K562 (cell line): ENCODE data around the gene RBMS1. TPM values are rescaled to one million over a fixed set of nuclear protein-coding genes. Genes with fewer than 3 reads are reported as not detected.

ENCODE experiments used
- ATAC-seq: fragments of 200-7000 bp; cut with Tn5 transposase; 3 replicates; pipeline ENCODE4 v1.9.1; 2020; ENCODE audit warnings: moderate library complexity
- BruUV-seq: library from RNA; stranded (reverse); fragments of 400-500 nt; replicated peaks from 2 replicates; lab custom pipeline; 2021; lab: Mats Ljungman, UMichigan
- CTCF ChIA-PET: fragments of 300-600 bp; formaldehyde crosslinking; extraction: SDS; loops from one replicate; lab custom pipeline; 2021; ENCODE audit warnings: low intra/inter-chr PET ratio; lab: Yijun Ruan, JAX
- POLR2A ChIA-PET: fragments of 300-600, 350-650 bp; sonication (Branson Sonifier 250); formaldehyde crosslinking; extraction: SDS; loops from one replicate; lab custom pipeline; 2021; ENCODE audit warnings: antibody characterized with exemption, inconsistent platforms; lab: Yijun Ruan, JAX
- DNase-seq, 4 experiments: peaks; one replicate each; pipeline versions ENCODE4 v3.0.0 to v3.0.0-alpha.2; 2011 to 2018; ENCODE audit warnings: low spot score in 3 of 4, mixed read lengths in 3 of 4; ENCODE audit errors: extremely low read depth in 1 of 4
- FAIRE-seq: peaks from 2 replicates; lab custom pipeline; 2011; peaks lifted over from hg19 to GRCh38; lab: Jason Lieb, UNC
- H2AFZ ChIP-seq: 2 replicates; pipeline ENCODE4 v1.6.0; 2011; ENCODE audit warnings: low read depth, low read length, control low read depth, inconsistent platforms
- H3K27ac ChIP-seq: fragments of 200-600 bp; 3 replicates; pipeline ENCODE4 v1.8.0; 2011; ENCODE audit warnings: low read depth, mild to moderate bottlenecking, control low read depth, inconsistent platforms, low read length, moderate library complexity, mixed read lengths; ENCODE audit errors: extremely low read depth
- H3K27me3 ChIP-seq, 2 experiments: fragments of 300-600 bp in 1 of 2; 2 replicates in 1 of 2; 3 replicates in 1 of 2; pipeline versions ENCODE4 v1.6.0 to v1.8.0; 2011; ENCODE audit warnings: inconsistent platforms in 2 of 2, low read length in 2 of 2, mild to moderate bottlenecking in 1 of 2, mixed read lengths in 1 of 2, moderate library complexity in 1 of 2; ENCODE audit not compliant: control insufficient read depth in 2 of 2, insufficient read depth in 2 of 2
- H3K36me3 ChIP-seq: fragments of 300-600 bp; 3 replicates; pipeline ENCODE4 v1.8.0; 2011; ENCODE audit warnings: mild to moderate bottlenecking, low read length, inconsistent platforms; ENCODE audit not compliant: control insufficient read depth, insufficient read depth
- H3K4me1 ChIP-seq, 2 experiments: fragments of 200-600 bp in 1 of 2; replicated peaks in 1 of 2; 2 replicates in 1 of 2; 3 replicates in 1 of 2; pipeline versions ENCODE4 v1.5.1 to v1.8.0; 2011; ENCODE audit warnings: inconsistent platforms in 2 of 2, low read length in 2 of 2, mild to moderate bottlenecking in 1 of 2, mixed read lengths in 1 of 2, moderate library complexity in 1 of 2; ENCODE audit not compliant: control insufficient read depth in 2 of 2, insufficient read depth in 2 of 2
- H3K4me2 ChIP-seq: 2 replicates; pipeline ENCODE4 v1.6.1; 2011; ENCODE audit warnings: low read length, control low read depth, inconsistent platforms, mixed read lengths; ENCODE audit not compliant: insufficient read depth
- H3K4me3 ChIP-seq: fragments of 200-600 bp; sonication (generic), shearing (Covaris generic); 2 replicates; pipeline ENCODE4 v1.5.1; 2016; ENCODE audit warnings: control low read depth, inconsistent platforms
- H3K79me2 ChIP-seq: fragments of 200-600 bp; 3 replicates; pipeline ENCODE4 v1.8.0; 2011; ENCODE audit warnings: low read length, inconsistent platforms; ENCODE audit not compliant: control insufficient read depth, insufficient read depth
- H3K9ac ChIP-seq, 2 experiments: 2 replicates each; pipeline versions ENCODE4 v1.6.0 to v1.6.1; 2011; ENCODE audit warnings: low read depth in 2 of 2, low read length in 2 of 2, control low read depth in 1 of 2, inconsistent platforms in 1 of 2, mild to moderate bottlenecking in 1 of 2, mixed read lengths in 1 of 2; ENCODE audit not compliant: insufficient read depth in 1 of 2
- H3K9me1 ChIP-seq: one replicate; pipeline ENCODE4 v1.6.0; 2011; ENCODE audit warnings: inconsistent platforms, mild to moderate bottlenecking, low read length, moderate library complexity; ENCODE audit not compliant: control insufficient read depth, insufficient read depth
- H3K9me3 ChIP-seq: replicated peaks from 2 replicates; pipeline ENCODE4 v1.5.1; 2011; ENCODE audit warnings: low read depth, low read length, inconsistent platforms; ENCODE audit not compliant: control insufficient read depth, insufficient read depth
- H4K20me1 ChIP-seq: replicated peaks from 2 replicates; pipeline ENCODE4 v1.6.1; 2011; ENCODE audit warnings: low read length, inconsistent platforms, mixed read lengths; ENCODE audit not compliant: control insufficient read depth, insufficient read depth
- ELF4 ChIP-seq: fragments of 450-650 bp; formaldehyde crosslinking; IDR thresholded peaks from 2 replicates; pipeline ENCODE4 v1.4.0; 2022; ENCODE audit warnings: missing genetic modification characterization
- KDM5B ChIP-seq: fragments of 200-600 bp; sonication (generic); IDR thresholded peaks from 2 replicates; pipeline ENCODE4 v1.6.1; 2012; ENCODE audit warnings: low read depth, mild to moderate bottlenecking, moderate library complexity, low read length, control low read depth, inconsistent platforms; ENCODE audit not compliant: insufficient replicate concordance
- LARP7 ChIP-seq: fragments of 450-650 bp; IDR thresholded peaks from 2 replicates; pipeline ENCODE4 v1.6.1; 2016
- MAZ ChIP-seq, 2 experiments: fragments of 450-650 bp in 1 of 2; sonication (generic) in 1 of 2; formaldehyde crosslinking; IDR thresholded peaks in 1 of 2; conservative IDR thresholded peaks in 1 of 2; 2 replicates each; pipeline versions ENCODE4 v1.4.0 to v1.5.0; 2020; ENCODE audit warnings: mild to moderate bottlenecking in 1 of 2, missing genetic modification reagents in 1 of 2
- MCM5 ChIP-seq: fragments of 450-650 bp; IDR thresholded peaks from 2 replicates; pipeline ENCODE4 v1.6.1; 2016; ENCODE audit warnings: low read depth
- MEF2D ChIP-seq: conservative IDR thresholded peaks from 2 replicates; pipeline ENCODE4 v1.6.1; 2016; ENCODE audit warnings: low read depth, missing genetic modification characterization, missing compliant biosample characterization
- ZKSCAN8 ChIP-seq: fragments of 200-800 bp; sonication (Bioruptor generic); IDR thresholded peaks from 2 replicates; pipeline ENCODE4 v1.6.1; 2016; ENCODE audit warnings: missing genetic modification characterization, missing compliant biosample characterization
- ZNF444 ChIP-seq: fragments of 250-450 bp; sonication (Bioruptor Pico); IDR thresholded peaks from 2 replicates; pipeline ENCODE4 v1.4.0; 2020; ENCODE audit warnings: mild to moderate bottlenecking, moderate library complexity
- in situ Hi-C: fragments of 300-500 bp; cut with MboI; formaldehyde crosslinking; loops from 4 replicates; pipeline ENCODE4 v1.15.0; 2018; ENCODE audit warnings: inconsistent platforms, mixed read lengths
- intact Hi-C: fragments of 100-400 bp; cut with micrococcal nuclease; formaldehyde crosslinking; loops from 2 replicates; pipeline ENCODE4 v1.14.2; 2022
- polyA plus RNA-seq, 8 experiments: library from polyadenylated mRNA; depleted of rRNA in 4 of 8; stranded (reverse) in 5 of 8; unstranded in 3 of 8; fragments of >200 nt; fragmentation: Nextera tagmentation in 2 of 8; fragmentation: Illumina TruSeq in 1 of 8; extraction: Ambion mirVana in 2 of 8; extraction: Trizol in 1 of 8; gene quantifications; 2 replicates each; pipeline versions ENCODE4 v1.2.1 to v1.2.3, GENCODE V29; 2011 to 2014; ENCODE audit warnings: inconsistent platforms in 1 of 8, missing spikeins in 1 of 8
- total RNA-seq, 7 experiments: library from RNA; depleted of rRNA in 6 of 7; stranded (reverse); fragments of >200 nt in 6 of 7; fragmentation: Illumina TruSeq in 2 of 7; extraction: Trizol in 2 of 7; gene quantifications; 2 replicates each; pipeline versions ENCODE4 v1.2.1 to v1.2.3, GENCODE V29; 2011 to 2021; ENCODE audit warnings: low replicate concordance in 1 of 7
- TF ChIP-seq, protein P1 (sequence below): fragments of 450-650 bp; IDR thresholded peaks from 2 replicates; pipeline ENCODE4 v1.7.1; 2018; ENCODE audit warnings: mild to moderate bottlenecking, low read depth; ENCODE audit not compliant: partially characterized antibody
- TF ChIP-seq, protein P2 (sequence below): fragments of 250-450 bp; sonication (Bioruptor Pico); IDR thresholded peaks from 2 replicates; pipeline ENCODE4 v1.4.0; 2020; ENCODE audit warnings: mild to moderate bottlenecking, moderate library complexity
- TF ChIP-seq, protein P3 (sequence below): sonication (generic); formaldehyde crosslinking; IDR thresholded peaks from 2 replicates; pipeline ENCODE4 v1.9.0; 2022; ENCODE audit warnings: mild to moderate bottlenecking, missing genetic modification reagents
- TF ChIP-seq, protein P4 (sequence below): fragments of 450-650 bp; formaldehyde crosslinking; IDR thresholded peaks from 2 replicates; pipeline ENCODE4 v1.4.0; 2022; ENCODE audit warnings: missing genetic modification characterization

The RBMS1 gene
- total and polyA plus RNA-seq, 9 of the 15 experiments (the other 6 are each of a cell fraction or from before 2014, with no cell fraction given), result 0.04 to 0.31 (median 0.09) TPM; not detected in 6

DNA sequence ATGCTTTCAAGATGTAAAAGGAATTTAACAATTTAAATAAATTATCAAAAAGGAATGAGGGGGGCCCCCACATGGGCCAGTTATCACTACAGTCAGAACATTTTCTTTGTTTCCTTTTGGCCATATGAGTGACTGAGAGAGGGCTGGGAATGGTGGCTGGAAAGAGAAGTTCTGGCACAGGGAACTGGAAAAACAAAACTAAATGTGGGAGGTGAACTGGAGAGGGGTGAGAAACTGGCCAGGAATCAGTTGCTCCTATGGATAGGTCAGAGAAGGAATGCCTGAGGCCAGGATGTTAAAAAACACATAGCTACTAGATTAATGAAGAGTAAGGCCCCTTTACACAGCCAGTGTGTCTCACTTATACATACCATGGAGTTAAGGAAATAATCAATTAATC lies 121.0 kb downstream of the RBMS1 start:
- Histone ChIP-seq H3K4me1 (no peaks in the 10 kb centered on the region), H2AFZ (no peak overlapping the region), H3K27me3 (no peaks in the 10 kb centered on the region), H3K4me3 (no peak overlapping the region), H3K27ac (no peak overlapping the region), H3K9me3 (no peaks in the 10 kb centered on the region), H3K79me2 (no peaks in the 10 kb centered on the region), H3K9me1 (no peaks in the 10 kb centered on the region), H3K9ac (no peak overlapping the region), H4K20me1 (no peaks in the 10 kb centered on the region), H3K4me2 (no peak overlapping the region), H3K36me3 (no peaks in the 10 kb centered on the region)
- TF ChIP-seq ELF4 (CRISPR knock-in tag), result no peak
- TF ChIP-seq MCM5, result no peak
- no peak for TF ChIP-seq KDM5B
- TF ChIP-seq, protein P1, sequence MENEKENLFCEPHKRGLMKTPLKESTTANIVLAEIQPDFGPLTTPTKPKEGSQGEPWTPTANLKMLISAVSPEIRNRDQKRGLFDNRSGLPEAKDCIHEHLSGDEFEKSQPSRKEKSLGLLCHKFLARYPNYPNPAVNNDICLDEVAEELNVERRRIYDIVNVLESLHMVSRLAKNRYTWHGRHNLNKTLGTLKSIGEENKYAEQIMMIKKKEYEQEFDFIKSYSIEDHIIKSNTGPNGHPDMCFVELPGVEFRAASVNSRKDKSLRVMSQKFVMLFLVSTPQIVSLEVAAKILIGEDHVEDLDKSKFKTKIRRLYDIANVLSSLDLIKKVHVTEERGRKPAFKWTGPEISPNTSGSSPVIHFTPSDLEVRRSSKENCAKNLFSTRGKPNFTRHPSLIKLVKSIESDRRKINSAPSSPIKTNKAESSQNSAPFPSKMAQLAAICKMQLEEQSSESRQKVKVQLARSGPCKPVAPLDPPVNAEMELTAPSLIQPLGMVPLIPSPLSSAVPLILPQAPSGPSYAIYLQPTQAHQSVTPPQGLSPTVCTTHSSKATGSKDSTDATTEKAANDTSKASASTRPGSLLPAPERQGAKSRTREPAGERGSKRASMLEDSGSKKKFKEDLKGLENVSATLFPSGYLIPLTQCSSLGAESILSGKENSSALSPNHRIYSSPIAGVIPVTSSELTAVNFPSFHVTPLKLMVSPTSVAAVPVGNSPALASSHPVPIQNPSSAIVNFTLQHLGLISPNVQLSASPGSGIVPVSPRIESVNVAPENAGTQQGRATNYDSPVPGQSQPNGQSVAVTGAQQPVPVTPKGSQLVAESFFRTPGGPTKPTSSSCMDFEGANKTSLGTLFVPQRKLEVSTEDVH, result no peak
- TF ChIP-seq MEF2D (tag), result no peak
- TF ChIP-seq, protein P2, sequence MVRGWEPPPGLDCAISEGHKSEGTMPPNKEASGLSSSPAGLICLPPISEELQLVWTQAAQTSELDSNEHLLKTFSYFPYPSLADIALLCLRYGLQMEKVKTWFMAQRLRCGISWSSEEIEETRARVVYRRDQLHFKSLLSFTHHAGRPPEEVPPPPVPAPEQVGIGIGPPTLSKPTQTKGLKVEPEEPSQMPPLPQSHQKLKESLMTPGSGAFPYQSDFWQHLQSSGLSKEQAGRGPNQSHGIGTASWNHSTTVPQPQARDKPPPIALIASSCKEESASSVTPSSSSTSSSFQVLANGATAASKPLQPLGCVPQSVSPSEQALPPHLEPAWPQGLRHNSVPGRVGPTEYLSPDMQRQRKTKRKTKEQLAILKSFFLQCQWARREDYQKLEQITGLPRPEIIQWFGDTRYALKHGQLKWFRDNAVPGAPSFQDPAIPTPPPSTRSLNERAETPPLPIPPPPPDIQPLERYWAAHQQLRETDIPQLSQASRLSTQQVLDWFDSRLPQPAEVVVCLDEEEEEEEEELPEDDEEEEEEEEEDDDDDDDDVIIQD (CRISPR knock-in tag), result no peak
- no peak for TF ChIP-seq ZKSCAN8 (CRISPR knock-in tag)
- no peak for TF ChIP-seq ZNF444 (CRISPR knock-in tag)
- TF ChIP-seq MAZ (CRISPR knock-in tag; conservative IDR thresholded peaks at IDR 0.05 in 1 of 2, IDR thresholded peaks at IDR 0.05 in 1 of 2), result no peak
- TF ChIP-seq, protein P3, sequence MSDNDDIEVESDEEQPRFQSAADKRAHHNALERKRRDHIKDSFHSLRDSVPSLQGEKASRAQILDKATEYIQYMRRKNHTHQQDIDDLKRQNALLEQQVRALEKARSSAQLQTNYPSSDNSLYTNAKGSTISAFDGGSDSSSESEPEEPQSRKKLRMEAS (CRISPR knock-in tag), result no peak
- no peak for TF ChIP-seq LARP7
- TF ChIP-seq, protein P4, sequence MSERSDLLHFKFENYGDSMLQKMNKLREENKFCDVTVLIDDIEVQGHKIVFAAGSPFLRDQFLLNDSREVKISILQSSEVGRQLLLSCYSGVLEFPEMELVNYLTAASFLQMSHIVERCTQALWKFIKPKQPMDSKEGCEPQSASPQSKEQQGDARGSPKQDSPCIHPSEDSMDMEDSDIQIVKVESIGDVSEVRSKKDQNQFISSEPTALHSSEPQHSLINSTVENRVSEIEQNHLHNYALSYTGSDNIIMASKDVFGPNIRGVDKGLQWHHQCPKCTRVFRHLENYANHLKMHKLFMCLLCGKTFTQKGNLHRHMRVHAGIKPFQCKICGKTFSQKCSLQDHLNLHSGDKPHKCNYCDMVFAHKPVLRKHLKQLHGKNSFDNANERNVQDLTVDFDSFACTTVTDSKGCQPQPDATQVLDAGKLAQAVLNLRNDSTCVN (CRISPR knock-in tag), result no peak
- BruUV-seq, result no TSS peak
- no peak for ATAC-seq
- DNase-seq, result no peak
- CTCF ChIA-PET, result no interaction called here
- intact Hi-C loops, result no loop called here
- in situ Hi-C loops, result no loop called here
- POLR2A ChIA-PET, result no interaction called here
- no peak for FAIRE-seq
